CD4-positive, CD25-positive, alpha-beta regulatory T cell (primary cell): ENCODE measurements around the gene CKM. TPM values are rescaled to one million over a fixed set of nuclear protein-coding genes. Genes with fewer than 3 reads are reported as not detected.
A peak's percentile ranks its signal among the peaks of the same experiment; 100 is the strongest.

Experiments used
- ATAC-seq, 2 donors: fragments of 150-1000 bp; cut with Tn5 transposase; one replicate each; pipeline ENCODE4 v1.10.0; 2021; ENCODE audit warnings: low read depth in 2 of 2, moderate number of reproducible peaks in 2 of 2, moderate library complexity in 1 of 2
- DNase-seq, 3 donors: peaks; one replicate each; pipeline versions ENCODE4 v3.0.0 to v3.0.0-alpha.2; 2012 to 2022; ENCODE audit warnings: mixed read lengths in 1 of 3
- H3K27ac ChIP-seq: one replicate; pipeline ENCODE4 v1.7.0; 2013; ENCODE audit warnings: mild to moderate bottlenecking, low read length; ENCODE audit not compliant: insufficient read depth, poor library complexity, severe bottlenecking
- H3K27me3 ChIP-seq: one replicate; pipeline ENCODE4 v1.7.0; 2013; ENCODE audit warnings: low read length; ENCODE audit not compliant: control insufficient read depth, insufficient read depth
- H3K36me3 ChIP-seq: one replicate; pipeline ENCODE4 v1.7.0; 2013; ENCODE audit warnings: mild to moderate bottlenecking, low read length, moderate library complexity; ENCODE audit not compliant: control insufficient read depth, insufficient read depth
- H3K4me1 ChIP-seq: 2 replicates; pipeline ENCODE4 v1.7.0; 2013; ENCODE audit warnings: mild to moderate bottlenecking, low read length; ENCODE audit not compliant: insufficient read depth, control insufficient read depth, poor library complexity, severe bottlenecking
- H3K4me3 ChIP-seq: one replicate; pipeline ENCODE4 v1.7.0; 2013; ENCODE audit warnings: low read depth, mild to moderate bottlenecking, low read length, moderate library complexity
- H3K9me3 ChIP-seq, 2 experiments: 1 replicate in 1 of 2; 2 replicates in 1 of 2; pipeline ENCODE4 v1.7.0; 2013; ENCODE audit warnings: low read length in 2 of 2, mild to moderate bottlenecking in 1 of 2, moderate library complexity in 1 of 2; ENCODE audit not compliant: control insufficient read depth in 2 of 2
- H3K27ac Mint-ChIP-seq, 3 donors: one replicate each; pipeline ENCODE4 v1.8.0; 2020 to 2022; ENCODE audit warnings: mild to moderate bottlenecking in 3 of 3, mixed read lengths in 3 of 3, moderate library complexity in 2 of 3
- H3K27me3 Mint-ChIP-seq: one replicate; pipeline ENCODE4 v1.8.0; 2022; ENCODE audit warnings: mild to moderate bottlenecking, mixed read lengths
- H3K36me3 Mint-ChIP-seq: one replicate; pipeline ENCODE4 v1.8.0; 2020; ENCODE audit warnings: mixed read lengths
- H3K4me1 Mint-ChIP-seq, 4 donors: one replicate each; pipeline ENCODE4 v1.8.0; 2020 to 2022; ENCODE audit warnings: mixed read lengths in 4 of 4, mild to moderate bottlenecking in 1 of 4
- H3K4me3 Mint-ChIP-seq, 4 donors: one replicate each; pipeline ENCODE4 v1.8.0; 2020 to 2022; ENCODE audit warnings: mild to moderate bottlenecking in 4 of 4, mixed read lengths in 4 of 4, moderate library complexity in 3 of 4
- H3K9me3 Mint-ChIP-seq, 7 donors: one replicate each; pipeline ENCODE4 v1.8.0; 2020 to 2022; ENCODE audit warnings: mixed read lengths in 7 of 7, mild to moderate bottlenecking in 3 of 7, moderate library complexity in 2 of 7
- polyA plus RNA-seq, 4 donors: library from polyadenylated mRNA; unstranded; fragments of 300-500 nt; fragmentation: Illumina TruSeq; gene quantifications; one replicate each; pipeline ENCODE4 v1.2.3, GENCODE V29; 2021
- total RNA-seq: library from RNA; stranded (reverse); gene quantifications from one replicate; pipeline ENCODE4 v1.2.3, GENCODE V29; 2022

CKM gene
- total and polyA plus RNA-seq, 5 donors from 2014 or later = not detected

DNA sequence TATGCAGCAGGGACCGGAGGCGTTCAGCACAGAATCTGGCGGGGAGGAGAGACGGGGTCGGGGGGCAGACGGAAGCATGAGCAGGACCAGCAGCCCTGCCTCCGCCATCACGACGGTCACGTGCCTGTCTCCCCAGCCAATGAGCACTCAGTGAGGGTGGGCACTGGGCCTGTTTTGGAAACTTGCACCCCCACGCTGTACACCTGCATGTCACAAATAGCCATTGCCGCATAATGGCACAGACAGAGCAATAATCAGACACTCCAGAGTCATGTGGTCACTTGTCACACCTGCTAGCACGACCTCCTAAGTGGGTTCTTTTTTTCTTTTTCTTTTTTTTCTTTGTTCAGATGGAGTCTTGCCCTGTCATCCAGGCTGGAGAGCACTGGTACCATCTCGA lies 38.9 kb upstream of the CKM start:
- H3K27ac Mint-ChIP-seq = no peak overlapping the region
- H3K4me1 Mint-ChIP-seq = peaks cover 0 to 3% (median 0%) of the 10 kb centered on the region in 4 donors

DNA sequence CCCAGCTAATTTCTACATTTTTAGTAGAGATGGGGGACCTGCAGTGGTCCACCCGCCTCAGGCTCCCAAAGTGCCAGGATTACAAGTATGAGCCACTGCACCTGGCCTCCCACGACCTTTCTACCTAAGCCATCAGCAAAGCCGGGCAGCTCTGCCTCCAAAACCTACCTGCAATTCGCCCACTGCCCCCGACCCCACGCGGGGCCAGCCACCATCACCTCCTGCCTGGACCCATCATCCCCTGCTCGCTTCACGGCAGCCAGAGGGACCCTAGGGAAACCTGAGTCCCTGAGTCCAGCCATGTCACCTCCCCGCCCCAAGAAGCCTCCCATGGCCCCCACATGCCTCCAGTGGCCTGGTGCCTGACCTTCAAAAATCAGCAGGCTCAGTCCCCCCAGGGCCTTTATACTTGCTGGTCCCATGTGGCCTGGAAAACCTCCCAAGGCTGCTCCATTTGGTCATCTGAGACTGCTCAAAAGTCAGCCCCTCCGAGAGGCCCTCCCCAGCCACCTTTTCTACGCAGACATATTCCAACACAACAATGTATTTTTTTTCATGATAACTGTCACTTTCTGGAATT lies 35.6 kb upstream of the CKM start:
- Mint-ChIP-seq H3K4me1 (peaks cover 0 to 5% (median 0%) of the 10 kb centered on the region in 4 donors), H3K27me3 (no peaks in the 10 kb centered on the region), H3K36me3 (peaks cover 19% of the 10 kb centered on the region), H3K9me3 (no peaks in the 10 kb centered on the region), H3K27ac (peak overlapping the region in 1 of 3 donors; percentile 76), H3K4me3 (no peak overlapping the region)
- Histone ChIP-seq H3K4me1 (no peaks in the 10 kb centered on the region), H3K9me3 (no peaks in the 10 kb centered on the region), H3K27ac (no peak overlapping the region), H3K4me3 (no peak overlapping the region), H3K36me3 (peaks cover 9% of the 10 kb centered on the region), H3K27me3 (no peaks in the 10 kb centered on the region)
- ATAC-seq (no peak), DNase-seq (no peak)

More for the DNA sequence above, 38.9 kb upstream of the CKM start:
- Histone ChIP-seq H3K27me3 (no peaks in the 10 kb centered on the region), H3K4me3 (no peak overlapping the region), H3K27ac (no peak overlapping the region), H3K4me1 (no peaks in the 10 kb centered on the region), H3K36me3 (peaks cover 9% of the 10 kb centered on the region), H3K9me3 (no peaks in the 10 kb centered on the region)
- Mint-ChIP-seq H3K36me3 (peaks cover 15% of the 10 kb centered on the region), H3K9me3 (no peaks in the 10 kb centered on the region), H3K4me3 (no peak overlapping the region), H3K27me3 (no peaks in the 10 kb centered on the region)
- ATAC-seq (no peak), DNase-seq (no peak)

DNA sequence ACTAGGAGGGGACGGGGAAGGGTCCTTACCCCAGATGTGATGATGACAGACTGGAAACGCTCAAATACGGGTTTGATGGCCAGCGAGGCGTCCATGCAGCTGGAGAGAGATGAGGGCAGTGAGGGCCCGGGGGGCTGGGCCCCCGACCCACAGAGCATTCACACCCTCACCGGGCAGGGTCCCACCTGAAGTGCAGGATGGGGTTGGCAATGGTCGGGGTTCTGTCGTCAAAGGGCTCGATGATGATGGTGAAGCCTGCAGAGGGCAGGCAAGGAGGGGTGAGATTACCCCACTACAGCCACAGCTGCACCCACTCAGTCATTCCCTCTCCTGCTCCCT lies 34.7 kb upstream of the CKM start:
- H3K9me3 ChIP-seq = no peaks in the 10 kb centered on the region
- H3K4me3 Mint-ChIP-seq = no peak overlapping the region
- H3K36me3 ChIP-seq = peaks cover 14% of the 10 kb centered on the region
- no peaks in the 10 kb centered on the region for H3K27me3 ChIP-seq
- peaks cover 0 to 5% (median 0%) of the 10 kb centered on the region in 4 donors for H3K4me1 Mint-ChIP-seq
- H3K27ac Mint-ChIP-seq = no peak overlapping the region
- H3K4me3 ChIP-seq = no peak overlapping the region
- peaks cover 23% of the 10 kb centered on the region for H3K36me3 Mint-ChIP-seq
- ATAC-seq (no peak), DNase-seq (no peak)
- no peak overlapping the region for H3K27ac ChIP-seq
- no peaks in the 10 kb centered on the region for H3K27me3 Mint-ChIP-seq
- H3K9me3 Mint-ChIP-seq = no peaks in the 10 kb centered on the region
- no peaks in the 10 kb centered on the region for H3K4me1 ChIP-seq

DNA sequence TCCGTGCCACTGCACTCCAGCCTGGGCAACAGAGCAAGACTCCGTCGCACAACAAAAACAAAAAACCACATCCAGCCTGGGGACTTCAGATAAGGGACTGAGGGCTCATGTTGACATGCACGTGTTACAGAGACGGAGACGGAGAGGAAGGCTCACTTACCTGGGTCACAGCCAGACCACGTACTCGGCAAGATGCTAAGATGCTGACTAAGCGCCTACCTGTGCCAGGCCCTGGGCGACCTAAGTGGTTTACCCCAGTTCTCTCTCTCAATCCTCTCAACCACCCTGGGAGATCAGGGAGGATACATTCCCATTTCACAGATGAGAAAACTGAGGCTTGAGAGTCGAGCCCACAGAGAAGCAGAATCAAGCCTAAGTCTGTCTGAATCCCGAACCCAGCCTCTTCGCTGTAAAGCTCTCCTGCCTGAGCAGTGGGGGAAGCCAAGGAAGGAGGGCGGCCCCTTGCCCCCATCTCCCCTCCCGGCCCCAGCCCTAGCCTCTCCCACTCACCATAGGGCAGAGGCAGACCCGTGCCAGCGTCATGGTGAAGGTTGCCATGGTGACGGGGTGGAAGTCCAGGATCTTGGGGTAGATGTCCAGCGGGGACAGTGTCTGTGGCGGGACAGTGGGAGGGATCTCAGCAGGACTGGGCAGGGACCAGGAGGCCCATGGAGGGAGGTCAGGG lies 34.2 kb upstream of the CKM start:
- Mint-ChIP-seq H3K36me3 (peaks cover 23% of the 10 kb centered on the region), H3K4me3 (no peak overlapping the region), H3K4me1 (peaks cover 0 to 5% (median 0%) of the 10 kb centered on the region in 4 donors), H3K27me3 (no peaks in the 10 kb centered on the region), H3K9me3 (no peaks in the 10 kb centered on the region), H3K27ac (no peak overlapping the region)
- Histone ChIP-seq H3K4me3 (no peak overlapping the region), H3K4me1 (no peaks in the 10 kb centered on the region), H3K36me3 (peaks cover 14% of the 10 kb centered on the region), H3K9me3 (no peaks in the 10 kb centered on the region), H3K27ac (no peak overlapping the region), H3K27me3 (no peaks in the 10 kb centered on the region)
- ATAC-seq (no peak), DNase-seq (no peak)

DNA sequence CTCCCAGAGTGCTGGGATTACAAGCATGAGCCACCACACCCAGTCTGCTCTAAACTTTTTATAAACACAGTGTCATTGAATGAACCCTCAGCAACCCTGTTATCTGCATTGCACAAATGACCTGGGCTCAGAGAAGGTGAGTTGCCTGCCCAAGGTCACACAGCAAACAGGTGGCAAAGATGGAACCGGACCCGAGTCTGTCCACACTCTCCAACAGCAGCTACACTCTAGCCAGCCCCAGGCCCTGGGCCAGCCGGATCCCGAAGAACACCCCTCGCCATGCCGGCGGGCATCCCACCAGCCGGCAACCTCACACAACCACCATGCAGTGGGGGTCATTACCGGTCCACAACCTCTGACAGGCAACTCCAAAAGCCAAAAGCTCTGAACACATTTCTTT lies 33.2 kb upstream of the CKM start:
- Histone ChIP-seq H3K9me3 (no peaks in the 10 kb centered on the region), H3K36me3 (peaks cover 9% of the 10 kb centered on the region), H3K27ac (no peak overlapping the region), H3K4me1 (no peaks in the 10 kb centered on the region), H3K4me3 (no peak overlapping the region), H3K27me3 (no peaks in the 10 kb centered on the region)
- Mint-ChIP-seq H3K27ac (no peak overlapping the region), H3K4me3 (no peak overlapping the region), H3K4me1 (peaks cover 0 to 2% (median 0%) of the 10 kb centered on the region in 4 donors), H3K27me3 (no peaks in the 10 kb centered on the region), H3K9me3 (no peaks in the 10 kb centered on the region), H3K36me3 (peaks cover 22% of the 10 kb centered on the region)
- DNase-seq (no peak), ATAC-seq (no peak)

DNA sequence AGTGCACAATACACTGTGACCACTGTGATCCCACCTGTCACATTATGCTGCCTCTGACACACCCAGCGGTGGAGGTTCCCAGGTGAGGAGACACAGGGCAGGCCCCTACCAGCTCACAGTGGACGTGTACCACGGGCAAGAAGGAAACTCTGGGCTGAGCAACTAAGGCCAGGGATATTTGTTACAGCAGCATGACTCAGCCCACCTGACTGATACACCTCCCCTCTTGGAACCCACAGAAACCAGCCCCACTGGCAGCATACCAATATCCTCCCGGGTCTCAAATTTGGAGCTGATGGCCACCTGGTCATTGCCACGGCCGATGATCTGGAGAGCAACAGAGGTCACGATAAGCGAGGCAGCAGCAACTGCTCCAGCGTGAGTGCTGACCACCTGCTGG lies 32.7 kb upstream of the CKM start:
- H3K27ac Mint-ChIP-seq = peak overlapping the region in 2 of 3 donors; percentile 11 to 23
- no peaks in the 10 kb centered on the region for H3K27me3 Mint-ChIP-seq
- H3K9me3 Mint-ChIP-seq = no peaks in the 10 kb centered on the region
- Histone ChIP-seq H3K27me3 (no peaks in the 10 kb centered on the region), H3K27ac (no peak overlapping the region), H3K4me3 (no peak overlapping the region), H3K36me3 (peaks cover 9% of the 10 kb centered on the region), H3K4me1 (no peaks in the 10 kb centered on the region), H3K9me3 (no peaks in the 10 kb centered on the region)
- H3K36me3 Mint-ChIP-seq = peaks cover 22% of the 10 kb centered on the region
- no peak overlapping the region for H3K4me3 Mint-ChIP-seq
- ATAC-seq (no peak), DNase-seq (no peak)
- peaks cover 0 to 2% (median 0%) of the 10 kb centered on the region in 4 donors for H3K4me1 Mint-ChIP-seq

DNA sequence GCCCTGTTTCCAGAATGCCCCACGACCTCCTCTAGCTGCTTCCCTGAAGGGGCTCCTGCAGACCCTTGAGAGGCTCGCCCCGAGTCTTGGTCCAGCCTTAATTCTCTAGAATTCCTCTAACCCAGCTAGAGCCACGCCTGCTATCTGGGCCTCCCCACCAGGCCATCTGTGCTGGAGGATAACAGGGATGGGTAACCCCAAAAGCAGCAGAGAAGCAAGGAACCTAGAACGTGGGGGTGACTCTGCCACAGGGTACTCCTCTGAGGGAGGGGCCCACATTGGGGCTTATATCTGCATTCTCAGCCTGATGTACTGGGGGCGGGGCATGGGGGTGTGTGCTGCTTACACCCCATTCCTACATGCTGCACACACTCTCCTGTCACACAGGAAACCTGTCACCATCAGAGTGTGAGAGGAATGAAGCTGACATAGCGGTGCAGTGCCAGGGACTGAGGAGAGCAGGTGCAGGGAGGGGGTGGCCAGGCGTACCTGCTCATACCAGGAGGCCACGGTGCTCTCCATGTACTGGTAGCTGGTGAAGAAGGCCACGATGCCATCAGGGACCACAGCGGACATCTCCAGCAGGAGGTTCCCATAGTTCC lies 31.7 kb upstream of the CKM start:
- Histone ChIP-seq H3K36me3 (peaks cover 8% of the 10 kb centered on the region), H3K27ac (no peak overlapping the region), H3K4me3 (no peak overlapping the region), H3K27me3 (no peaks in the 10 kb centered on the region), H3K9me3 (no peaks in the 10 kb centered on the region), H3K4me1 (no peaks in the 10 kb centered on the region)
- Mint-ChIP-seq H3K36me3 (peaks cover 27% of the 10 kb centered on the region), H3K9me3 (no peaks in the 10 kb centered on the region), H3K4me3 (no peak overlapping the region), H3K27ac (no peak overlapping the region), H3K27me3 (no peaks in the 10 kb centered on the region), H3K4me1 (peaks cover 0 to 2% (median 0%) of the 10 kb centered on the region in 4 donors)
- ATAC-seq = no peak
- no peak for DNase-seq
